ENCODE measurements around the gene AFF2.

DNA sequence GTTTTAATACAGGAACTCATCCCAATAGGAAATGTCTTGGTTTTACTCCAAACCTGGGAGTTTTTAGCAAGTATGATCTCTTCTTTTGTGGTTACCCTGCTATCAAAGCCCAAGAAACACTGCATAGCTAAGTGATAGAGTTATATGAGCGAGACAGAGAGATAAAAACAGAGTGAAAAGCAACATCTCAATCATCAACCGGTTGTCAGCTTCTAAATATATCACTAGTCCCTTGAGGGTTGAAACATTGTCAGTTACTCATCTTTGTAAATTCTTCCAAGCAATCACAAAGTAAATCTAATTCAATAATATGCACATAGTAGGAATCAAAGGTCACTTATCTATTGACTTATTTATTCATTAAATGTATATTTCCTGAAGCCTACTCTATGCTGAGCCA is 520.7 kb downstream of the AFF2 start:
- TF ChIP-seq POLR2AphosphoS5 (IDR thresholded peaks at IDR 0.05; ENCODE audit: insufficient read depth, low read depth, low read length) (no peak), POLR2A (IDR thresholded peaks at IDR 0.05; ENCODE audit: low read depth, low read length) (no peak), GATA2 (IDR thresholded peaks at IDR 0.05; ENCODE audit: insufficient read depth, insufficient read length, low read depth, low read length) (no peak), EZH2 (IDR thresholded peaks at IDR 0.05; ENCODE audit: borderline replicate concordance, low read depth, low read length, severe bottlenecking) (no peak), JUN (IDR thresholded peaks at IDR 0.05; ENCODE audit: borderline replicate concordance, insufficient read depth, insufficient read length, low read depth) (no peak)
- TF ChIP-seq, protein P1, sequence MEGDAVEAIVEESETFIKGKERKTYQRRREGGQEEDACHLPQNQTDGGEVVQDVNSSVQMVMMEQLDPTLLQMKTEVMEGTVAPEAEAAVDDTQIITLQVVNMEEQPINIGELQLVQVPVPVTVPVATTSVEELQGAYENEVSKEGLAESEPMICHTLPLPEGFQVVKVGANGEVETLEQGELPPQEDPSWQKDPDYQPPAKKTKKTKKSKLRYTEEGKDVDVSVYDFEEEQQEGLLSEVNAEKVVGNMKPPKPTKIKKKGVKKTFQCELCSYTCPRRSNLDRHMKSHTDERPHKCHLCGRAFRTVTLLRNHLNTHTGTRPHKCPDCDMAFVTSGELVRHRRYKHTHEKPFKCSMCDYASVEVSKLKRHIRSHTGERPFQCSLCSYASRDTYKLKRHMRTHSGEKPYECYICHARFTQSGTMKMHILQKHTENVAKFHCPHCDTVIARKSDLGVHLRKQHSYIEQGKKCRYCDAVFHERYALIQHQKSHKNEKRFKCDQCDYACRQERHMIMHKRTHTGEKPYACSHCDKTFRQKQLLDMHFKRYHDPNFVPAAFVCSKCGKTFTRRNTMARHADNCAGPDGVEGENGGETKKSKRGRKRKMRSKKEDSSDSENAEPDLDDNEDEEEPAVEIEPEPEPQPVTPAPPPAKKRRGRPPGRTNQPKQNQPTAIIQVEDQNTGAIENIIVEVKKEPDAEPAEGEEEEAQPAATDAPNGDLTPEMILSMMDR (IDR thresholded peaks at IDR 0.05; ENCODE audit: extremely low read depth in 1 of 2, insufficient read depth in 1 of 2, low read depth in 1 of 2, low read length in 2 of 2): no peak
- TF ChIP-seq, protein P2, sequence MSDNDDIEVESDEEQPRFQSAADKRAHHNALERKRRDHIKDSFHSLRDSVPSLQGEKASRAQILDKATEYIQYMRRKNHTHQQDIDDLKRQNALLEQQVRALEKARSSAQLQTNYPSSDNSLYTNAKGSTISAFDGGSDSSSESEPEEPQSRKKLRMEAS (IDR thresholded peaks at IDR 0.05; ENCODE audit: insufficient read depth, insufficient read length): no peak

Data from endothelial cell of umbilical vein (primary cell).